HEK293 (cell line): ENCODE results near the gene GLRA3.

ENCODE experiments used
- CTCF ChIA-PET: fragments of 350-600 bp; formaldehyde crosslinking; extraction: SDS; loops from one replicate; lab custom pipeline; 2021; ENCODE audit warnings: antibody characterized with exemption; lab: Yijun Ruan, JAX
- POLR2A ChIA-PET: fragments of 300-600 bp; formaldehyde crosslinking; extraction: SDS; loops from one replicate; lab custom pipeline; 2020; ENCODE audit warnings: antibody characterized with exemption, inconsistent platforms; lab: Yijun Ruan, JAX
- H3K27ac ChIP-seq: fragments of 200-500 bp; sonication (Bioruptor generic); 2 replicates; pipeline ENCODE4 v1.5.1; 2014; ENCODE audit warnings: low read depth, low read length, control low read depth, inconsistent platforms; ENCODE audit errors: extremely low read depth
- H3K36me3 ChIP-seq, 2 experiments: fragments of 200-500 bp in 1 of 2; sonication (Bioruptor generic) in 1 of 2; 1 replicate in 1 of 2; 2 replicates in 1 of 2; pipeline ENCODE4 v1.5.1; 2014 to 2017; ENCODE audit warnings: inconsistent platforms in 2 of 2, low read length in 2 of 2; ENCODE audit not compliant: control insufficient read depth in 2 of 2, insufficient read depth in 1 of 2
- H3K4me1 ChIP-seq: fragments of 200-500 bp; sonication (Bioruptor generic); 2 replicates; pipeline ENCODE4 v1.5.1; 2014; ENCODE audit warnings: mild to moderate bottlenecking, low read length, inconsistent platforms; ENCODE audit not compliant: control insufficient read depth, insufficient read depth
- H3K4me3 ChIP-seq: 2 replicates; pipeline ENCODE4 v1.5.1; 2011; ENCODE audit warnings: low read depth, mild to moderate bottlenecking, control low read depth, low read length, moderate library complexity
- H3K9me3 ChIP-seq: fragments of 200-500 bp; sonication (Bioruptor generic); 2 replicates; pipeline ENCODE4 v1.5.1; 2014; ENCODE audit warnings: low read depth, low read length, inconsistent platforms; ENCODE audit not compliant: control insufficient read depth, insufficient read depth
- GLIS2 ChIP-seq: fragments of 450-650 bp; formaldehyde crosslinking; IDR thresholded peaks from 2 replicates; pipeline ENCODE4 v1.5.1; 2016; ENCODE audit warnings: missing biosample characterization, missing genetic modification characterization
- KLF16 ChIP-seq: fragments of 450-650 bp; formaldehyde crosslinking; IDR thresholded peaks from 2 replicates; pipeline ENCODE4 v1.5.1; 2017; ENCODE audit warnings: missing biosample characterization, missing genetic modification characterization
- KLF9 ChIP-seq: fragments of 450-650 bp; formaldehyde crosslinking; IDR thresholded peaks from 2 replicates; pipeline ENCODE4 v1.5.1; 2016; ENCODE audit warnings: missing biosample characterization, missing genetic modification characterization, low read depth
- MEIS1 ChIP-seq: sonication (generic); formaldehyde crosslinking; IDR thresholded peaks from 2 replicates; pipeline ENCODE4 v1.8.1; 2022; ENCODE audit warnings: missing genetic modification reagents, mild to moderate bottlenecking, borderline replicate concordance
- MYNN ChIP-seq: fragments of 450-650 bp; formaldehyde crosslinking; IDR thresholded peaks from 2 replicates; pipeline ENCODE4 v1.5.1; 2016; ENCODE audit warnings: missing biosample characterization, missing genetic modification characterization, borderline replicate concordance
- REPIN1 ChIP-seq: fragments of 450-650 bp; formaldehyde crosslinking; IDR thresholded peaks from 2 replicates; pipeline ENCODE4 v1.5.1; 2017; ENCODE audit warnings: missing biosample characterization, missing genetic modification characterization, low read depth
- SETDB1 ChIP-seq: IDR thresholded peaks from one replicate; pipeline ENCODE4 v1.6.1; 2017; ENCODE audit warnings: mild to moderate bottlenecking, low read length, moderate library complexity, mixed read lengths; ENCODE audit not compliant: insufficient read length
- SP2 ChIP-seq: fragments of 450-650 bp; formaldehyde crosslinking; IDR thresholded peaks from 2 replicates; pipeline ENCODE4 v1.5.1; 2016; ENCODE audit warnings: missing biosample characterization, missing genetic modification characterization
- SP7 ChIP-seq: fragments of 450-650 bp; formaldehyde crosslinking; IDR thresholded peaks from 2 replicates; pipeline ENCODE4 v1.5.1; 2016; ENCODE audit warnings: missing biosample characterization, missing genetic modification characterization
- ZBTB1 ChIP-seq: fragments of 450-650 bp; formaldehyde crosslinking; IDR thresholded peaks from 2 replicates; pipeline ENCODE4 v1.5.1; 2016; ENCODE audit warnings: missing biosample characterization, missing genetic modification characterization
- ZFP69B ChIP-seq: fragments of 450-650 bp; formaldehyde crosslinking; IDR thresholded peaks from 2 replicates; pipeline ENCODE4 v1.5.1; 2016; ENCODE audit warnings: missing biosample characterization, missing genetic modification characterization
- ZNF10 ChIP-seq: fragments of 450-650 bp; formaldehyde crosslinking; IDR thresholded peaks from 2 replicates; pipeline ENCODE4 v1.5.1; 2017; ENCODE audit warnings: missing biosample characterization, missing genetic modification characterization
- ZNF169 ChIP-seq: fragments of 450-650 bp; formaldehyde crosslinking; IDR thresholded peaks from 2 replicates; pipeline ENCODE4 v1.5.1; 2016; ENCODE audit warnings: missing biosample characterization, missing genetic modification characterization
- ZNF211 ChIP-seq: fragments of 450-650 bp; formaldehyde crosslinking; IDR thresholded peaks from 2 replicates; pipeline ENCODE4 v1.5.1; 2016; ENCODE audit warnings: low read depth, missing biosample characterization, missing genetic modification characterization
- ZNF341 ChIP-seq: fragments of 450-650 bp; formaldehyde crosslinking; IDR thresholded peaks from 2 replicates; pipeline ENCODE4; 2016; ENCODE audit warnings: low read depth, missing biosample characterization, missing genetic modification characterization
- ZNF416 ChIP-seq: fragments of 450-650 bp; formaldehyde crosslinking; IDR thresholded peaks from 2 replicates; pipeline ENCODE4 v1.5.1; 2016; ENCODE audit warnings: missing biosample characterization, missing genetic modification characterization
- ZNF544 ChIP-seq: fragments of 450-650 bp; formaldehyde crosslinking; IDR thresholded peaks from 2 replicates; pipeline ENCODE4 v1.5.0; 2017; ENCODE audit warnings: missing biosample characterization, missing genetic modification characterization
- ZNF600 ChIP-seq: fragments of 450-650 bp; formaldehyde crosslinking; IDR thresholded peaks from 2 replicates; pipeline ENCODE4 v1.5.1; 2016; ENCODE audit warnings: missing biosample characterization, missing genetic modification characterization
- ZNF658 ChIP-seq: fragments of 450-650 bp; formaldehyde crosslinking; IDR thresholded peaks from 2 replicates; pipeline ENCODE4; 2016; ENCODE audit warnings: missing biosample characterization, missing genetic modification characterization
- ZNF660 ChIP-seq: fragments of 450-650 bp; IDR thresholded peaks from 2 replicates; pipeline ENCODE4 v1.5.1; 2018; ENCODE audit warnings: missing biosample characterization, mild to moderate bottlenecking, missing genetic modification characterization
- ZNF677 ChIP-seq: fragments of 450-650 bp; IDR thresholded peaks from 2 replicates; pipeline ENCODE4 v1.5.0; 2018; ENCODE audit warnings: missing biosample characterization, mild to moderate bottlenecking, missing genetic modification characterization, moderate library complexity
- ZNF701 ChIP-seq: fragments of 450-650 bp; formaldehyde crosslinking; IDR thresholded peaks from 2 replicates; pipeline ENCODE4 v1.5.1; 2016; ENCODE audit warnings: missing biosample characterization, missing genetic modification characterization
- ZNF785 ChIP-seq: fragments of 450-650 bp; formaldehyde crosslinking; IDR thresholded peaks from 2 replicates; pipeline ENCODE4 v1.5.1; 2016; ENCODE audit warnings: missing biosample characterization, missing genetic modification characterization
- TF ChIP-seq, protein P1 (sequence below): fragments of 450-650 bp; formaldehyde crosslinking; IDR thresholded peaks from 2 replicates; pipeline ENCODE4 v1.5.1; 2016; ENCODE audit warnings: missing biosample characterization, missing genetic modification characterization
- TF ChIP-seq, protein P2 (sequence below): fragments of 450-650 bp; formaldehyde crosslinking; IDR thresholded peaks from 2 replicates; pipeline ENCODE4 v1.5.1; 2016; ENCODE audit warnings: missing biosample characterization, missing genetic modification characterization
- TF ChIP-seq, protein P3 (sequence below): fragments of 450-650 bp; formaldehyde crosslinking; IDR thresholded peaks from 2 replicates; pipeline ENCODE4 v1.5.1; 2016; ENCODE audit warnings: missing biosample characterization, missing genetic modification characterization
- TF ChIP-seq, protein P4 (sequence below): fragments of 450-650 bp; formaldehyde crosslinking; IDR thresholded peaks from 2 replicates; pipeline ENCODE4 v1.5.1; 2016; ENCODE audit warnings: missing biosample characterization, missing genetic modification characterization

The GLRA3 gene

DNA sequence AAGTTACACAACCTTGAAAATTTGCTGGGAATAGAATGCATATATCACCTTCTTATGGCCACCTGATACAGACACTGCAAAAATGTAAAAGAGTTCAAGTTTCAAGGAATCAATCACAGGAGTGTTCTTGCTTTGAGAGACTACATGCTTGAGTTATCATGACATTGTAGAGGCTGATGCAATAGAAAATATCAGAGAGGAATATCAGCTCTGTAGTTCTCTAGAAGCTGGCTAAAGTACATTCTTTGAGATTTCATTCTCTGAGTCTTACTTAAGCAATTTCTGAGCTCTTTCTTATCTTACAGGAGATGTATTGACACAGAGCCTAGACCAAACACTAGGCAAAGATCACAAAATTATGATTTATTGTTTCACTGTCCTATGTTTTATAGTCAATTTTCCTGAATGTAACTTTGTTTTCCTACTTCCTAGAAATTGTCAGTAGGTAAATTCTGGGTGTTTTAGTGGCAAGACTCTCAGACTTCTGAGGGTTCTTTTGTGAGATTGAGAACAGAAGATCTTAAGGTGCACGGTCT, 154.7 kb downstream of the GLRA3 start:
- CTCF ChIA-PET: no interaction called here
- TF ChIP-seq, protein P1, sequence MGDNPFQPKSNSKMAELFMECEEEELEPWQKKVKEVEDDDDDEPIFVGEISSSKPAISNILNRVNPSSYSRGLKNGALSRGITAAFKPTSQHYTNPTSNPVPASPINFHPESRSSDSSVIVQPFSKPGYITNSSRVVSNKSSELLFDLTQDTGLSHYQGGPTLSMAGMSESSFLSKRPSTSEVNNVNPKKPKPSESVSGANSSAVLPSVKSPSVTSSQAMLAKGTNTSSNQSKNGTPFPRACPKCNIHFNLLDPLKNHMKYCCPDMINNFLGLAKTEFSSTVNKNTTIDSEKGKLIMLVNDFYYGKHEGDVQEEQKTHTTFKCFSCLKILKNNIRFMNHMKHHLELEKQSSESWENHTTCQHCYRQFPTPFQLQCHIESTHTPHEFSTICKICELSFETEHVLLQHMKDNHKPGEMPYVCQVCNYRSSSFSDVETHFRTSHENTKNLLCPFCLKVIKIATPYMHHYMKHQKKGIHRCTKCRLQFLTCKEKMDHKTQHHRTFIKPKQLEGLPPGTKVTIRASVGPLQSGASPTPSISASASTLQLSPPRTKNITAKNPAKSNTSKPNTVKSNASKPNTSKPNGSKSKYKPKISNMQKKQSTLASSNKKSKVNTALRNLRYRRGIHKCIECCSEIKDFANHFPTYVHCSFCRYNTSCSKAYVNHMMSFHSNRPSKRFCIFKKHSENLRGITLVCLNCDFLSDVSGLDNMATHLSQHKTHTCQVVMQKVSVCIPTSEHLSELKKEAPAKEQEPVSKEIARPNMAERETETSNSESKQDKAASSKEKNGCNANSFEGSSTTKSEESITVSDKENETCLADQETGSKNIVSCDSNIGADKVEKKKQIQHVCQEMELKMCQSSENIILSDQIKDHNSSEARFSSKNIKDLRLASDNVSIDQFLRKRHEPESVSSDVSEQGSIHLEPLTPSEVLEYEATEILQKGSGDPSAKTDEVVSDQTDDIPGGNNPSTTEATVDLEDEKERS (tag by site-specific recombination): no peak
- TF ChIP-seq REPIN1 (tag by site-specific recombination): no peak
- no peak for TF ChIP-seq MYNN (tag by site-specific recombination)
- no peak for TF ChIP-seq SP2 (tag by site-specific recombination)
- TF ChIP-seq MEIS1 (CRISPR knock-in tag): no peak
- TF ChIP-seq ZNF10 (tag by site-specific recombination): no peak
- no peak for TF ChIP-seq KLF16
- no peak for TF ChIP-seq ZNF658
- TF ChIP-seq ZNF544 (tag by site-specific recombination): no peak
- TF ChIP-seq, protein P2, sequence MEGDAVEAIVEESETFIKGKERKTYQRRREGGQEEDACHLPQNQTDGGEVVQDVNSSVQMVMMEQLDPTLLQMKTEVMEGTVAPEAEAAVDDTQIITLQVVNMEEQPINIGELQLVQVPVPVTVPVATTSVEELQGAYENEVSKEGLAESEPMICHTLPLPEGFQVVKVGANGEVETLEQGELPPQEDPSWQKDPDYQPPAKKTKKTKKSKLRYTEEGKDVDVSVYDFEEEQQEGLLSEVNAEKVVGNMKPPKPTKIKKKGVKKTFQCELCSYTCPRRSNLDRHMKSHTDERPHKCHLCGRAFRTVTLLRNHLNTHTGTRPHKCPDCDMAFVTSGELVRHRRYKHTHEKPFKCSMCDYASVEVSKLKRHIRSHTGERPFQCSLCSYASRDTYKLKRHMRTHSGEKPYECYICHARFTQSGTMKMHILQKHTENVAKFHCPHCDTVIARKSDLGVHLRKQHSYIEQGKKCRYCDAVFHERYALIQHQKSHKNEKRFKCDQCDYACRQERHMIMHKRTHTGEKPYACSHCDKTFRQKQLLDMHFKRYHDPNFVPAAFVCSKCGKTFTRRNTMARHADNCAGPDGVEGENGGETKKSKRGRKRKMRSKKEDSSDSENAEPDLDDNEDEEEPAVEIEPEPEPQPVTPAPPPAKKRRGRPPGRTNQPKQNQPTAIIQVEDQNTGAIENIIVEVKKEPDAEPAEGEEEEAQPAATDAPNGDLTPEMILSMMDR: no peak
- TF ChIP-seq ZNF785 (tag by site-specific recombination): no peak
- TF ChIP-seq ZBTB1 (tag by site-specific recombination): no peak
- no peak for TF ChIP-seq GLIS2 (tag by site-specific recombination)
- POLR2A ChIA-PET: no interaction called here
- Histone ChIP-seq H3K27ac (no peak overlapping the region), H3K4me1 (no peaks in the 10 kb centered on the region), H3K9me3 (no peaks in the 10 kb centered on the region), H3K4me3 (no peak overlapping the region), H3K36me3 (no peaks in the 10 kb centered on the region)

DNA sequence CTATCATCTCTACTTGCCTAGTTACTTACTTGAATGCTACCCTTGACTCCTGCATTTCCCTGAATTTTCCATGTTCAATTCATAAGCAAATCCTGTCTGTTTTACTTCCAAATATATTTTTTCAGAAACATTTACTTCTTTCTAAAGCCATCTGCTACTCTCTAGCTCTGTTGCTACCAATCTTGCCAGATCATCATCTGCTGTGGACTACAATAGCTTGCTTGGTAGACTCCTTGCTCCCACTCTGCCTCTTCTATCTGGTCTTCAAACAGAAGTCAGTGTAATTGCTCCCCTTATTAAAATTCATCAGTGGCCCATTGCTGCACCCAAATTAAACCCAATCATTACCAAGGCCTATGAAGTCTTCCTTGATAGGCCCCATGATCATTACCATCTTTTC, 155.2 kb downstream of the GLRA3 start:
- POLR2A ChIA-PET: no interaction called here
- CTCF ChIA-PET: no interaction called here
- H3K4me1 ChIP-seq: no peaks in the 10 kb centered on the region
- no peak for TF ChIP-seq ZNF701 (tag by site-specific recombination)
- no peak for TF ChIP-seq ZFP69B
- TF ChIP-seq, protein P3, sequence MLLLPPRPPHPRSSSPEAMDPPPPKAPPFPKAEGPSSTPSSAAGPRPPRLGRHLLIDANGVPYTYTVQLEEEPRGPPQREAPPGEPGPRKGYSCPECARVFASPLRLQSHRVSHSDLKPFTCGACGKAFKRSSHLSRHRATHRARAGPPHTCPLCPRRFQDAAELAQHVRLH (tag by site-specific recombination): no peak
- no peak for TF ChIP-seq ZNF416 (tag by site-specific recombination)
- no peak for TF ChIP-seq SETDB1
- no peak for TF ChIP-seq SP7 (tag by site-specific recombination)
- no peak for TF ChIP-seq ZNF600 (tag by site-specific recombination)
- TF ChIP-seq, protein P4, sequence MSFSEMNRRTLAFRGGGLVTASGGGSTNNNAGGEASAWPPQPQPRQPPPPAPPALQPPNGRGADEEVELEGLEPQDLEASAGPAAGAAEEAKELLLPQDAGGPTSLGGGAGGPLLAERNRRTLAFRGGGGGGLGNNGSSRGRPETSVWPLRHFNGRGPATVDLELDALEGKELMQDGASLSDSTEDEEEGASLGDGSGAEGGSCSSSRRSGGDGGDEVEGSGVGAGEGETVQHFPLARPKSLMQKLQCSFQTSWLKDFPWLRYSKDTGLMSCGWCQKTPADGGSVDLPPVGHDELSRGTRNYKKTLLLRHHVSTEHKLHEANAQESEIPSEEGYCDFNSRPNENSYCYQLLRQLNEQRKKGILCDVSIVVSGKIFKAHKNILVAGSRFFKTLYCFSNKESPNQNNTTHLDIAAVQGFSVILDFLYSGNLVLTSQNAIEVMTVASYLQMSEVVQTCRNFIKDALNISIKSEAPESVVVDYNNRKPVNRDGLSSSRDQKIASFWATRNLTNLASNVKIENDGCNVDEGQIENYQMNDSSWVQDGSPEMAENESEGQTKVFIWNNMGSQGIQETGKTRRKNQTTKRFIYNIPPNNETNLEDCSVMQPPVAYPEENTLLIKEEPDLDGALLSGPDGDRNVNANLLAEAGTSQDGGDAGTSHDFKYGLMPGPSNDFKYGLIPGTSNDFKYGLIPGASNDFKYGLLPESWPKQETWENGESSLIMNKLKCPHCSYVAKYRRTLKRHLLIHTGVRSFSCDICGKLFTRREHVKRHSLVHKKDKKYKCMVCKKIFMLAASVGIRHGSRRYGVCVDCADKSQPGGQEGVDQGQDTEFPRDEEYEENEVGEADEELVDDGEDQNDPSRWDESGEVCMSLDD: no peak
- TF ChIP-seq, protein P1 (tag by site-specific recombination): no peak
- no peak for TF ChIP-seq ZNF341
- TF ChIP-seq ZNF169 (tag by site-specific recombination): no peak
- no peak for TF ChIP-seq ZNF677 (tag by site-specific recombination)
- no peak for TF ChIP-seq ZNF660 (tag by site-specific recombination)
- no peak for TF ChIP-seq KLF9 (tag by site-specific recombination)
- no peak for TF ChIP-seq ZNF211

More for the DNA sequence above, 155.2 kb downstream of the GLRA3 start:
- no peaks in the 10 kb centered on the region for H3K9me3 ChIP-seq
- no peaks in the 10 kb centered on the region for H3K36me3 ChIP-seq
- no peak overlapping the region for H3K4me3 ChIP-seq
- H3K27ac ChIP-seq: no peak overlapping the region
